Measurements from ENCODE around the gene RPS2. TPM values are rescaled to one million over a fixed set of nuclear protein-coding genes. Genes with fewer than 3 reads are reported as not detected.
A peak's percentile ranks its signal among the peaks of the same experiment; 100 is the strongest.

RPS2 gene
- total and polyA plus RNA-seq, 2 of the 8 experiments (the other 6 are each of a cell fraction or from before 2014, with no cell fraction given): 4,042 to 16,783 TPM

- peaks cover 0 to 5% of the 10 kb centered on the region in 2 experiments for H4K20me1 ChIP-seq (replicated peaks in 1 of 2; ENCODE audit: control insufficient read depth in 1 of 2, insufficient read depth in 2 of 2, low read length in 2 of 2)
- H4K5ac ChIP-seq (ENCODE audit: insufficient read length, low read depth, low read length): no peak overlapping the region
- H2BK20ac ChIP-seq (ENCODE audit: low read length): 0 out of 2 replicates have a peak overlapping the region, but pooled peaks have one; percentile 10
- CTCF ChIA-PET (ENCODE audit: partially characterized antibody): interaction anchor here (1.2 to 3.1 kb wide), 5 partner anchors 9 to 77 kb away, joined by 3 to 18 read pairs (median 6); no protein-coding TSS in a partner anchor
- H2BK5ac ChIP-seq (ENCODE audit: low read depth, low read length): no peak overlapping the region
- no peaks in the 10 kb centered on the region for H3K36me3 ChIP-seq (ENCODE audit: control insufficient read depth in 2 of 4, insufficient read depth in 4 of 4, low read length in 3 of 4)
- peaks cover 3 to 9% (median 6%) of the 10 kb centered on the region in 4 experiments for H3K4me1 ChIP-seq (replicated peaks in 1 of 4; ENCODE audit: control insufficient read depth in 3 of 4, insufficient read depth in 4 of 4, low read length in 3 of 4)
- H2BK120ac ChIP-seq (replicated peaks; ENCODE audit: low read depth, low read length): no peak overlapping the region
- no peak overlapping the region for H2BK15ac ChIP-seq (ENCODE audit: low read length)
- H3K9ac ChIP-seq (replicated peaks in 1 of 4; ENCODE audit: extremely low read depth in 1 of 4, low read depth in 3 of 4, low read length in 3 of 4): no peak overlapping the region
- H3K18ac ChIP-seq (ENCODE audit: extremely low read depth, low read length): no peak overlapping the region
- H3K4ac ChIP-seq (replicated peaks; ENCODE audit: insufficient read length, low read depth, low read length): no peak overlapping the region
- H3K23me2 ChIP-seq (ENCODE audit: low read depth, low read length): peaks cover 12% of the 10 kb centered on the region; the same call in 1 of the 2 replicates
- no peak overlapping the region for H2BK12ac ChIP-seq (ENCODE audit: low read depth, low read length)
- no peak overlapping the region for H3K4me3 ChIP-seq (ENCODE audit: extremely low read depth in 1 of 4, insufficient read depth in 2 of 4, low read depth in 3 of 4, low read length in 4 of 4)
- WGBS, 2 experiments (ENCODE audit: extremely low coverage in 1 of 2, insufficient coverage in 1 of 2, insufficient read length in 1 of 2, insufficient replicate concordance in 2 of 2, low coverage in 1 of 2, low lambda C conversion rate in 2 of 2, missing lambda C conversion rate in 1 of 2): 87% methylated on average over 15 of the region's 15 CpGs; no CpG with 5 or more reads in 1 of the 2 experiments
- no peak overlapping the region for H4K91ac ChIP-seq (replicated peaks; ENCODE audit: insufficient read length, low read length)
- H3K27me3 ChIP-seq (replicated peaks in 1 of 4; ENCODE audit: control insufficient read depth in 3 of 4, extremely low read depth in 1 of 4, insufficient read depth in 3 of 4, low read length in 3 of 4): peaks cover 0 to 7% (median 0%) of the 10 kb centered on the region in 4 experiments; a peak in 3 of 7 replicates
- POLR2A ChIA-PET (ENCODE audit: partially characterized antibody): interaction anchor here (0.7 to 1.8 kb wide), 4 partner anchors 24 to 142 kb away, joined by 3 to 5 read pairs (median 4); partner anchors contain the start of genes RPS2, SYNGR3 and TRAF7
- peaks cover 7 to 9% of the 10 kb centered on the region in 2 experiments; a peak in 3 of 4 replicates for H3K79me2 ChIP-seq (ENCODE audit: control insufficient read depth in 1 of 2, insufficient read depth in 2 of 2, low read length in 2 of 2)
- no peak overlapping the region for H3K4me2 ChIP-seq (ENCODE audit: insufficient read depth in 1 of 2, low read depth in 2 of 2, low read length in 2 of 2)
- H2AFZ ChIP-seq (ENCODE audit: low read length): no peak overlapping the region
- H3K79me1 ChIP-seq (ENCODE audit: low read depth, low read length): peaks cover 3% of the 10 kb centered on the region; the same call in 1 of the 2 replicates
- no peak overlapping the region for H4K8ac ChIP-seq (ENCODE audit: extremely low read depth, insufficient read depth, low read length)
- no peak overlapping the region for H3K27ac ChIP-seq (ENCODE audit: low read depth, low read length)
- H3K14ac ChIP-seq (ENCODE audit: insufficient read length): no peak overlapping the region
- H3K23ac ChIP-seq (ENCODE audit: insufficient read length): no peak overlapping the region
- DNase-seq (ENCODE audit: low read depth in 1 of 2, low spot score in 2 of 2) (no peak), FAIRE-seq (no peak)
- no peaks in the 10 kb centered on the region for H3K9me3 ChIP-seq (ENCODE audit: insufficient read depth in 2 of 2, low read depth in 1 of 2, low read length in 1 of 2)
- H2AK5ac ChIP-seq (ENCODE audit: low read depth, low read length): no peak overlapping the region
- no peak overlapping the region for H3K56ac ChIP-seq (replicated peaks; ENCODE audit: insufficient read length, low read depth, low read length)
- TF ChIP-seq RAD21 (IDR thresholded peaks at IDR 0.05 in 1 of 2, conservative IDR thresholded peaks at IDR 0.05 in 1 of 2; ENCODE audit: low read depth in 2 of 2, low read length in 2 of 2): no peak
- TF ChIP-seq TAF7 (optimal IDR thresholded peaks at IDR 0.05; ENCODE audit: borderline replicate concordance, low read depth, low read length): no peak
Observed at GRCh38 chr16:2013527-2013926, 48.9 kb upstream of the RPS2 start.

All from H1 (cell line).